ENCODE measurements around the gene TIMM10B.

- TF ChIP-seq CTCF (IDR thresholded peaks at IDR 0.05; ENCODE audit: low read depth, low read length, missing input control) (no peak), REST (IDR thresholded peaks at IDR 0.05) (no peak), GABPA (IDR thresholded peaks at IDR 0.05 in 1 of 2, conservative IDR thresholded peaks at IDR 0.05 in 1 of 2) (no peak), TAF1 (conservative IDR thresholded peaks at IDR 0.05) (no peak), RXRA (IDR thresholded peaks at IDR 0.05) (no peak), MAX (IDR thresholded peaks at IDR 0.05) (no peak), RAD21 (IDR thresholded peaks at IDR 0.05) (no peak), FOXA2 (IDR thresholded peaks at IDR 0.05) (no peak), EGR1 (IDR thresholded peaks at IDR 0.05; ENCODE audit: low read depth in 2 of 2) (no peak), YY1 (IDR thresholded peaks at IDR 0.05) (no peak)
Observed at GRCh38 chr11:6486938-6487337, 5.6 kb downstream of the TIMM10B start.

Measured in liver (tissue), 3 donors.